Stomach smooth muscle (tissue), 2 donors: ENCODE results near the gene RCOR3.

Experiments
- H3K27ac ChIP-seq: one replicate; pipeline ENCODE4 v1.7.0; 2013; ENCODE audit warnings: mild to moderate bottlenecking, low read length, inconsistent platforms
- H3K27me3 ChIP-seq, 2 donors: one replicate each; pipeline ENCODE4 v1.7.0; 2013; ENCODE audit warnings: low read length in 2 of 2; ENCODE audit not compliant: insufficient read depth in 2 of 2, control insufficient read depth in 1 of 2
- H3K36me3 ChIP-seq, 2 donors: one replicate each; pipeline ENCODE4 v1.7.0; 2013; ENCODE audit warnings: low read length in 2 of 2; ENCODE audit not compliant: control insufficient read depth in 2 of 2, insufficient read depth in 2 of 2
- H3K4me1 ChIP-seq: one replicate; pipeline ENCODE4 v1.7.0; 2013; ENCODE audit warnings: low read length; ENCODE audit not compliant: control insufficient read depth, insufficient read depth
- H3K4me3 ChIP-seq, 2 donors: one replicate each; pipeline ENCODE4 v1.7.0; 2013; ENCODE audit warnings: low read length in 2 of 2
- H3K9ac ChIP-seq, 2 donors: one replicate each; pipeline ENCODE4 v1.7.0; 2013; ENCODE audit warnings: low read length in 2 of 2, mild to moderate bottlenecking in 1 of 2
- H3K9me3 ChIP-seq, 2 donors: one replicate each; pipeline ENCODE4 v1.7.0; 2013; ENCODE audit warnings: low read length in 2 of 2; ENCODE audit not compliant: control insufficient read depth in 2 of 2
- donor health status: healthy.
- donor health status: Pancreatic carcinoma.

The RCOR3 gene

GRCh38 chr1:211324992-211325775 lies 66.0 kb downstream of the RCOR3 start:
- no peak overlapping the region for H3K27ac ChIP-seq

GRCh38 chr1:211326140-211326527 lies 67.0 kb downstream of the RCOR3 start:
- Histone ChIP-seq H3K36me3 (no peaks in the 10 kb centered on the region), H3K4me1 (peaks cover 42% of the 10 kb centered on the region), H3K9ac (peak overlapping the region; percentile 43 to 80), H3K27me3 (no peaks in the 10 kb centered on the region), H3K9me3 (no peaks in the 10 kb centered on the region), H3K27ac (peak overlapping the region; percentile 73), H3K4me3 (peak overlapping the region; percentile 73 to 86)

More at GRCh38 chr1:211324992-211325775, 66.0 kb downstream of the RCOR3 start:
- Histone ChIP-seq H3K27me3 (no peaks in the 10 kb centered on the region), H3K9ac (no peak overlapping the region), H3K4me3 (no peak overlapping the region), H3K36me3 (no peaks in the 10 kb centered on the region), H3K4me1 (peaks cover 36% of the 10 kb centered on the region), H3K9me3 (no peaks in the 10 kb centered on the region)

- H3K4me3 ChIP-seq: peak within 1 kb of the TSS; percentile 85 to 86
- no peaks in the 10 kb centered on the region for H3K9me3 ChIP-seq
- H3K27me3 ChIP-seq: no peaks in the 10 kb centered on the region
- peaks cover 43% of the 10 kb centered on the region for H3K4me1 ChIP-seq
- H3K36me3 ChIP-seq: no peaks in the 10 kb centered on the region
- peak within 1 kb of the TSS; percentile 65 to 80 for H3K9ac ChIP-seq
- peak within 1 kb of the TSS; percentile 75 for H3K27ac ChIP-seq
Observed at GRCh38 chr1:211326528-211327345, 67.6 kb downstream of the RCOR3 start, which contains the start of gene TRAF5. Gene TRAF5 (plus strand): TSS chr1:211326833. CDS start chr1:211353240, 26,407 bp downstream.

- peak overlapping the region; percentile 75 for H3K27ac ChIP-seq
- no peaks in the 10 kb centered on the region for H3K27me3 ChIP-seq
- H3K36me3 ChIP-seq: no peaks in the 10 kb centered on the region
- peaks cover 50% of the 10 kb centered on the region for H3K4me1 ChIP-seq
- peak overlapping the region; percentile 85 to 86 for H3K4me3 ChIP-seq
- H3K9ac ChIP-seq: peak overlapping the region; percentile 65 to 76
- no peaks in the 10 kb centered on the region for H3K9me3 ChIP-seq
Observed at GRCh38 chr1:211327346-211327921, 68.3 kb downstream of the RCOR3 start.

- H3K27ac ChIP-seq: peak overlapping the region; percentile 75
- H3K36me3 ChIP-seq: no peaks in the 10 kb centered on the region
- H3K9me3 ChIP-seq: no peaks in the 10 kb centered on the region
- no peaks in the 10 kb centered on the region for H3K27me3 ChIP-seq
- peak overlapping the region; percentile 85 to 86 for H3K4me3 ChIP-seq
- peak overlapping the region; percentile 65 to 76 for H3K9ac ChIP-seq
- peaks cover 50% of the 10 kb centered on the region for H3K4me1 ChIP-seq
Observed at GRCh38 chr1:211328084-211328694, 69.0 kb downstream of the RCOR3 start.

GRCh38 chr1:211328866-211329475 lies 69.8 kb downstream of the RCOR3 start:
- H3K27ac ChIP-seq: no peak overlapping the region

GRCh38 chr1:211329764-211330201 lies 70.6 kb downstream of the RCOR3 start:
- no peaks in the 10 kb centered on the region for H3K27me3 ChIP-seq
- H3K27ac ChIP-seq: no peak overlapping the region
- H3K4me1 ChIP-seq: peaks cover 50% of the 10 kb centered on the region
- no peak overlapping the region for H3K9ac ChIP-seq
- H3K9me3 ChIP-seq: no peaks in the 10 kb centered on the region
- H3K4me3 ChIP-seq: no peak overlapping the region
- H3K36me3 ChIP-seq: no peaks in the 10 kb centered on the region

More at GRCh38 chr1:211328866-211329475, 69.8 kb downstream of the RCOR3 start:
- no peaks in the 10 kb centered on the region for H3K36me3 ChIP-seq
- H3K9ac ChIP-seq: no peak overlapping the region
- H3K4me3 ChIP-seq: peak overlapping the region in 1 of 2 donors; percentile 86
- H3K4me1 ChIP-seq: peaks cover 50% of the 10 kb centered on the region
- no peaks in the 10 kb centered on the region for H3K9me3 ChIP-seq
- H3K27me3 ChIP-seq: no peaks in the 10 kb centered on the region

- no peak overlapping the region for H3K4me3 ChIP-seq
- H3K4me1 ChIP-seq: peaks cover 50% of the 10 kb centered on the region
- H3K9ac ChIP-seq: no peak overlapping the region
- H3K9me3 ChIP-seq: no peaks in the 10 kb centered on the region
- no peak overlapping the region for H3K27ac ChIP-seq
- H3K36me3 ChIP-seq: no peaks in the 10 kb centered on the region
- no peaks in the 10 kb centered on the region for H3K27me3 ChIP-seq
Observed at GRCh38 chr1:211330282-211330936, 71.2 kb downstream of the RCOR3 start.

GRCh38 chr1:211331011-211331709 lies 72.0 kb downstream of the RCOR3 start:
- no peaks in the 10 kb centered on the region for H3K9me3 ChIP-seq
- no peaks in the 10 kb centered on the region for H3K36me3 ChIP-seq
- H3K27ac ChIP-seq: no peak overlapping the region
- H3K27me3 ChIP-seq: no peaks in the 10 kb centered on the region
- H3K9ac ChIP-seq: no peak overlapping the region
- H3K4me1 ChIP-seq: peaks cover 51% of the 10 kb centered on the region
- no peak overlapping the region for H3K4me3 ChIP-seq
